ENCODE measurements around the gene SLC29A1. TPM values are rescaled to one million over a fixed set of nuclear protein-coding genes. Genes with fewer than 3 reads are reported as not detected.

The SLC29A1 gene
- total RNA-seq, 1 donor = 9.5 TPM

- DNase-seq (ENCODE audit: low read depth) = no peak
- H3K4me3 ChIP-seq (ENCODE audit: low read depth, low read length) = peak overlapping the region; percentile 100
- no peak for TF ChIP-seq CTCF (IDR thresholded peaks at IDR 0.05; ENCODE audit: insufficient read depth, low read depth, low read length)
Measured at GRCh38 chr6:44248579-44248978, 25.2 kb downstream of the SLC29A1 start.

GRCh38 chr6:44249082-44249748, 25.8 kb downstream of the SLC29A1 start:
- H3K4me3 ChIP-seq (ENCODE audit: low read depth, low read length) = peak overlapping the region; percentile 100
- no peak for TF ChIP-seq CTCF (IDR thresholded peaks at IDR 0.05; ENCODE audit: insufficient read depth, low read depth, low read length)
- DNase-seq (ENCODE audit: low read depth) = no peak

- H3K4me3 ChIP-seq (ENCODE audit: low read depth, low read length) = no peak overlapping the region
- no peak for TF ChIP-seq CTCF (IDR thresholded peaks at IDR 0.05; ENCODE audit: insufficient read depth, low read depth, low read length)
- DNase-seq (ENCODE audit: low read depth) = no peak
Measured at GRCh38 chr6:44250067-44250717, 26.8 kb downstream of the SLC29A1 start.

- TF ChIP-seq CTCF (IDR thresholded peaks at IDR 0.05; ENCODE audit: insufficient read depth, low read depth, low read length) = no peak
- H3K4me3 ChIP-seq (ENCODE audit: low read depth, low read length) = no peak overlapping the region
- DNase-seq (ENCODE audit: low read depth) = no peak
Measured at GRCh38 chr6:44250718-44251123, 27.3 kb downstream of the SLC29A1 start.

- no peak for DNase-seq (ENCODE audit: low read depth)
- no peak for TF ChIP-seq CTCF (IDR thresholded peaks at IDR 0.05; ENCODE audit: insufficient read depth, low read depth, low read length)
- H3K4me3 ChIP-seq (ENCODE audit: low read depth, low read length) = no peak overlapping the region
Measured at GRCh38 chr6:44251576-44252524, 28.5 kb downstream of the SLC29A1 start.

- no peak overlapping the region for H3K4me3 ChIP-seq (ENCODE audit: low read depth, low read length)
- peak; percentile 32 for DNase-seq (ENCODE audit: low read depth)
- peak; percentile 62 for TF ChIP-seq CTCF (IDR thresholded peaks at IDR 0.05; ENCODE audit: insufficient read depth, low read depth, low read length)
Measured at GRCh38 chr6:44253307-44254101, 30.1 kb downstream of the SLC29A1 start.
